ENCODE results near the gene RAB11FIP3.

The RAB11FIP3 gene

DNA sequence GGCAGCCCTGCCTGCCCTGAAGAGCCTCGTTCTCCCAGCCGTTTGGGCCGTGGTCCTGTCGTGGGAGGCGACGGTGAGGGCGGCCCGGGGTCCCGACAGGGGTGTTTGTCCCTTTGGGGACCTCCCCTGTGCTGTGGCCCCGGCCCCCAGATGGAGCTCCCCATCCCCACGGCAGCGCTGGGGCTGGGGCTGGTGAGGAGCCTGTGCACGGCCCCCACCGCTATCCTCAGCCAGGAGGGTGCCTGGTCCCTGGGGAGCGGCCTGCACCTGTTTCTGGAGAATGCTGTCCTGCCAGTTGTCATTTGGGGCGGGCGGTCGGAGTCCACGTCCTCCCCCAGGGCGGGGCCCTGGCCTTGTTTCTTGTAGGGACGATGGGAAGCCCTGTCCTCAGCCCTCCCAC is 108.7 kb downstream of the RAB11FIP3 start:
- TF ChIP-seq EP300 (IDR thresholded peaks at IDR 0.05; ENCODE audit: borderline replicate concordance) (no peak), TCF12 (IDR thresholded peaks at IDR 0.05; ENCODE audit: low read depth) (peak; percentile 39; the same call in 1 of the 2 replicates), RAD21 (IDR thresholded peaks at IDR 0.05; ENCODE audit: low read depth) (no peak), ZBTB7A (IDR thresholded peaks at IDR 0.05; ENCODE audit: low read depth) (no peak), CEBPB (IDR thresholded peaks at IDR 0.05) (no peak)

DNA sequence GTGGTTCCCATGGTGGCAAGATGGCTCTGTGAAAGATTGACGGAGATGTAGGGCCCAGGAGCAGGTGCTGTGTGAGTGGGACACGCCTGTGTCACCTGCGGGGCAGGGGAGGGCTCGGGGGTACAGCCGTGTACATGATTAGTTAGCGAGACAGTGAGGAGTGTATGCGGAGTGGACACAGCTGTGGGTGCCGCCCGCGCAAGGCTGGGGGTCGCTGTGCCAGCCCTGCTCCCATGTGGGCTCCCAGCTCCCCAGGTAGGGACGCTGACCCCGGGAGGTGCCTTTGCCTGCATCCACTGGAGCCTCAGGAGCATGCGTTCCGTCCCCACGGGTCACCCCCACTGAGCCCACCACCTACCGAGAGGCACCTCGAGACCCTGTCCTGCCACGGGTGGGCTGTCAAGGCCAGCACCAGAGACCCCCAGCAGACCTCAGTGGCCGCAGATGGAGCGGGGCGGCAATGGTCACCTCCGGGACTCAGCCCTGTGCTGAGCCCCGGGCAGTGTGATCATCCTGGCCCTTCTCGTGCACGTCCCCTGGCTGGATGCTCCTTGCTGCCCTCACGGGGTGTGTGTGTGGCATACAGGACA is 109.5 kb downstream of the RAB11FIP3 start:
- TF ChIP-seq, protein P1, sequence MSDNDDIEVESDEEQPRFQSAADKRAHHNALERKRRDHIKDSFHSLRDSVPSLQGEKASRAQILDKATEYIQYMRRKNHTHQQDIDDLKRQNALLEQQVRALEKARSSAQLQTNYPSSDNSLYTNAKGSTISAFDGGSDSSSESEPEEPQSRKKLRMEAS (IDR thresholded peaks at IDR 0.05) = no peak

DNA sequence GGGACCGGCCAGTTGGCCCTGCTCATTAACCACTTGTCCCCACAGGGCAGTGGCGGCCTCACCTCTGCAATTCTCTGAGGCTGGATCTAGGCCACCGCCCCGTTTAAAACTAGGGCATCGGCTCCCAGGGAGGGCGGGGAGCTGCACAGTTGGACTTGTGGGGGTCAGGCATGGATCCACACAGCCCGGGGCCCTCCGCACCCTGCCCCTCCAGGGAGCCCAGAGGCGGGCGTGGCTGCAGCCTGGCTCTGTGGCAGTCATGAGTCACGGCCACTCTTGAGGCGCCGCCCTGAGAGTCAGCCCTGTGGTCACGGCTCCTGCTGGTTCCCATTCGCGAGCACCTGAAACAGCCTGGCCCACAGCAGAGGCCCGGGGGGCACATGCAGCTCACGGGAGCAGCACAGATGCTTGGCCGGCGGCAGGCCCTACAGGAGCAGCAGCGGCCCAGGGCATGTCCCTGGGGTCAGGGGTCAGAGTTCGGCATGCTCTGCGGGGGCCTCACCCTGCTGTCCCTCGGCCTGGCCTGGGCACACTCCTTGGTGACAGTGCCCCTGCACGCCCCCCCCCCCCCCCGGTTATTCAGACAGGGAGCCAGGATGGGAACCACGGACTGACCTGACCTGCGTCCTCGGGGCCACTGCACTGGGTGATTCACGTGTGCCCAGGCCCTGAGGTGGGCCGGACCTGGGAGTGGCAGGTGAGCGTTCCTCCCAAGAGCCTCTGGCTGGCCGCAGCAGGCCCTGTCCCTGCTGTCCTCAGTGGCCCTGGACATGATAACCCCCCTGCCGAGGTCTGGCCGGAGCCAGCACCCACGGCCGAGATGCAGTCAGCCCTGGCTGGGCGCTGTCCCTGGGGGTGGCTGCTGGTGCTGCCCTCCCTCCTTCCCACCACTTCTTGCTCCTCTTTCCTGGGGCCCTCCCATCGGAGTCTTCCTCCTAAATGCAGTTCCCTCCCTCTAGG is 110.3 kb downstream of the RAB11FIP3 start:
- TF ChIP-seq, protein P2, sequence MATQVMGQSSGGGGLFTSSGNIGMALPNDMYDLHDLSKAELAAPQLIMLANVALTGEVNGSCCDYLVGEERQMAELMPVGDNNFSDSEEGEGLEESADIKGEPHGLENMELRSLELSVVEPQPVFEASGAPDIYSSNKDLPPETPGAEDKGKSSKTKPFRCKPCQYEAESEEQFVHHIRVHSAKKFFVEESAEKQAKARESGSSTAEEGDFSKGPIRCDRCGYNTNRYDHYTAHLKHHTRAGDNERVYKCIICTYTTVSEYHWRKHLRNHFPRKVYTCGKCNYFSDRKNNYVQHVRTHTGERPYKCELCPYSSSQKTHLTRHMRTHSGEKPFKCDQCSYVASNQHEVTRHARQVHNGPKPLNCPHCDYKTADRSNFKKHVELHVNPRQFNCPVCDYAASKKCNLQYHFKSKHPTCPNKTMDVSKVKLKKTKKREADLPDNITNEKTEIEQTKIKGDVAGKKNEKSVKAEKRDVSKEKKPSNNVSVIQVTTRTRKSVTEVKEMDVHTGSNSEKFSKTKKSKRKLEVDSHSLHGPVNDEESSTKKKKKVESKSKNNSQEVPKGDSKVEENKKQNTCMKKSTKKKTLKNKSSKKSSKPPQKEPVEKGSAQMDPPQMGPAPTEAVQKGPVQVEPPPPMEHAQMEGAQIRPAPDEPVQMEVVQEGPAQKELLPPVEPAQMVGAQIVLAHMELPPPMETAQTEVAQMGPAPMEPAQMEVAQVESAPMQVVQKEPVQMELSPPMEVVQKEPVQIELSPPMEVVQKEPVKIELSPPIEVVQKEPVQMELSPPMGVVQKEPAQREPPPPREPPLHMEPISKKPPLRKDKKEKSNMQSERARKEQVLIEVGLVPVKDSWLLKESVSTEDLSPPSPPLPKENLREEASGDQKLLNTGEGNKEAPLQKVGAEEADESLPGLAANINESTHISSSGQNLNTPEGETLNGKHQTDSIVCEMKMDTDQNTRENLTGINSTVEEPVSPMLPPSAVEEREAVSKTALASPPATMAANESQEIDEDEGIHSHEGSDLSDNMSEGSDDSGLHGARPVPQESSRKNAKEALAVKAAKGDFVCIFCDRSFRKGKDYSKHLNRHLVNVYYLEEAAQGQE (IDR thresholded peaks at IDR 0.05; ENCODE audit: low read depth) = no peak
- no peak for TF ChIP-seq EGR1 (IDR thresholded peaks at IDR 0.05)
- TF ChIP-seq EP300 (IDR thresholded peaks at IDR 0.05; ENCODE audit: borderline replicate concordance) = no peak
- TF ChIP-seq, protein P3, sequence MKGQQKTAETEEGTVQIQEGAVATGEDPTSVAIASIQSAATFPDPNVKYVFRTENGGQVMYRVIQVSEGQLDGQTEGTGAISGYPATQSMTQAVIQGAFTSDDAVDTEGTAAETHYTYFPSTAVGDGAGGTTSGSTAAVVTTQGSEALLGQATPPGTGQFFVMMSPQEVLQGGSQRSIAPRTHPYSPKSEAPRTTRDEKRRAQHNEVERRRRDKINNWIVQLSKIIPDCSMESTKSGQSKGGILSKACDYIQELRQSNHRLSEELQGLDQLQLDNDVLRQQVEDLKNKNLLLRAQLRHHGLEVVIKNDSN (IDR thresholded peaks at IDR 0.05) = no peak
- TF ChIP-seq TAF1 (IDR thresholded peaks at IDR 0.05; ENCODE audit: low read depth) = no peak
- TF ChIP-seq TCF12 (IDR thresholded peaks at IDR 0.05; ENCODE audit: low read depth) = no peak
- no peak for TF ChIP-seq FOXM1 (IDR thresholded peaks at IDR 0.05; ENCODE audit: borderline replicate concordance, low read depth)
- TF ChIP-seq, protein P1 (IDR thresholded peaks at IDR 0.05) = no peak
- TF ChIP-seq YY1 (IDR thresholded peaks at IDR 0.05; ENCODE audit: low read depth) = no peak
- no peak; the same call in 1 of the 2 replicates for TF ChIP-seq ZBTB7A (IDR thresholded peaks at IDR 0.05; ENCODE audit: low read depth)
- TF ChIP-seq CREB1 (IDR thresholded peaks at IDR 0.05; ENCODE audit: low read depth) = no peak

DNA sequence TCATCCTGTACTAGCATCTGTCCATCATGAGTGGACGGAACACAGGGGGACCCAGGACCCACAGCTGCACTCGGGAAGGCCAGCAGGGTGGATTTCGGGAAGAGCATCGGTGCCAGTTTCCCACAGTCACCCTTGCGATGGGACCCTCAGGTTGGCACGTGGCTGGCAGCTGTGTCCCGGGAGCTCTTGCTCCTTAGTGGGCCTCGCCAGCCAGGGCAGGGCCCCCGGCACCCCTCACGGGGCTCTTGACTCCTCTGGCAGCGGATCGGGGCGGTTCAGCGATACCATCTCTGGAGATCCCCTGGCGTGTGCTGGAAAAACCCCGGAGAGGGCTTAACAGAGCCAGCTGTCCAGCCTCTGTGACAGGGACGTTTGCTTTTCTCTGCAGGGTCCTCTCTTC is 111.3 kb downstream of the RAB11FIP3 start:
- no peak for TF ChIP-seq TAF1 (IDR thresholded peaks at IDR 0.05; ENCODE audit: low read depth)
- TF ChIP-seq CREB1 (IDR thresholded peaks at IDR 0.05; ENCODE audit: low read depth) = no peak
- TF ChIP-seq YY1 (IDR thresholded peaks at IDR 0.05; ENCODE audit: low read depth) = no peak
- TF ChIP-seq, protein P2 (IDR thresholded peaks at IDR 0.05; ENCODE audit: low read depth) = no peak
- TF ChIP-seq, protein P1 (IDR thresholded peaks at IDR 0.05) = no peak
- TF ChIP-seq EP300 (IDR thresholded peaks at IDR 0.05; ENCODE audit: borderline replicate concordance) = no peak
- TF ChIP-seq, protein P3 (IDR thresholded peaks at IDR 0.05) = no peak

DNA sequence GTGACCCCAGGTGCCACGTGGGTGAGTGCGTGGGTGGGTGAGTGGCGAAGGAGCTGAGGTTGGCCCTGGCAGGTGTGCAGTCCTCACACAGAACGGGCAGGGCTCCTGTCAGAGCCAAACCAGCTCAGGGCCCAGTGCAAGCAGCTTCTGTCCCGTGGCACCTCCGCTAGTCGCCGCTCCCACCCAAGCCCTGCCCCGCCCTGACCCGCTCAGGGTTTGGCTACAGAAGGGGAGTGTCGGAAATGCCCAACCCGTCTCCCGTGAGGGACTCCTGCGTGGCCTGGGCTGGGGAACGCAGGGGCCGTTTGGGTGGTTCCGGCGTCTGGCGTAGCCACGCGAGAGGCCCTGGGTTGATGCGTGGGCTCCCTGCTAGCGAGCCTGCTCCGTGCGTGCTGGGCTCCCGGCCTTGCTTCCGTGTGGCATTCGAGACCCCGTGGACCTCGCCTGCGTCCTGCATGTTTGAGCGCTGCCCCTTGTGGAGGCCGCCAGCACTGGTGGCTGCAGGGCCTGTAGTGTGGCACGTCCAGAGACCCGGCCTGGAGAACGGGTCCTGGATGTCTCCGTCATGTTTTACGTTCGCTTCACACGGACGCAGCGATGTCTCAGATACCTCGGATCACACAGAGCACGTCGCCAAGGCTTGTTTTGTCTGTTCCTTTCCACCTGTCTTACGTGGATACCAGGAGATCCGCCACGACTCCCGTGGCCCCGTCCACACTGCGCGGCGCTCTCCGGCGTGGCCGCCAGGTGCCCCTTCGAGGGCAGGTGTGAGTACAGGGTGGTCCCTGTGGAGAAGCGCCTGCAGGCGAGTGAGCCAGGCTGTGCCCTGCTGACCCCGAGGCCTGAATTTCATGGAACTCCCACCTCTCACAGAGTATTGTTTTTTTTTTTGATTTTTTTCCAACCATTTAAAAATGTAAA is 112.2 kb downstream of the RAB11FIP3 start:
- TF ChIP-seq ZBTB7A (IDR thresholded peaks at IDR 0.05; ENCODE audit: low read depth) = no peak
- no peak for TF ChIP-seq CEBPB (IDR thresholded peaks at IDR 0.05)
- TF ChIP-seq TCF12 (IDR thresholded peaks at IDR 0.05; ENCODE audit: low read depth) = no peak
- TF ChIP-seq FOXM1 (IDR thresholded peaks at IDR 0.05; ENCODE audit: borderline replicate concordance, low read depth) = no peak
- TF ChIP-seq, protein P2 (IDR thresholded peaks at IDR 0.05; ENCODE audit: low read depth) = no peak
- no peak for TF ChIP-seq NFIC (IDR thresholded peaks at IDR 0.05)
- no peak for TF ChIP-seq TAF1 (IDR thresholded peaks at IDR 0.05; ENCODE audit: low read depth)
- TF ChIP-seq TEAD4 (IDR thresholded peaks at IDR 0.05) = no peak
- no peak for TF ChIP-seq YY1 (IDR thresholded peaks at IDR 0.05; ENCODE audit: low read depth)
- no peak for TF ChIP-seq CREB1 (IDR thresholded peaks at IDR 0.05; ENCODE audit: low read depth)
- TF ChIP-seq, protein P3 (IDR thresholded peaks at IDR 0.05) = no peak
- TF ChIP-seq EGR1 (IDR thresholded peaks at IDR 0.05) = no peak
- TF ChIP-seq EP300 (IDR thresholded peaks at IDR 0.05; ENCODE audit: borderline replicate concordance) = no peak
- TF ChIP-seq, protein P1 (IDR thresholded peaks at IDR 0.05) = no peak
- TF ChIP-seq RAD21 (IDR thresholded peaks at IDR 0.05; ENCODE audit: low read depth) = no peak
